GM19328 (cell line): ENCODE data around the gene SLC7A4.
"Not testable (repeated sequence)": the region's sequence is repeated elsewhere in the genome, so short reads cannot be mapped to it uniquely, and the experiment has no call there.

ENCODE experiments used
- ATAC-seq: cut with Tn5 transposase; IDR thresholded peaks from one replicate; pipeline ENCODE4 v1.9.1; 2021; ENCODE audit warnings: mild to moderate bottlenecking, moderate library complexity; ENCODE audit not compliant: unreplicated experiment

The SLC7A4 gene

GRCh38 chr22:21032037-21032867, at the start of gene SLC7A4:
Gene SLC7A4 (minus strand): TSS chr22:21032561. CDS start chr22:21031812, 749 bp downstream.
- ATAC-seq, result no peak

- no peak for ATAC-seq
These were observed 48.2 kb upstream of the SLC7A4 start for GRCh38 chr22:21080435-21081137.

- no peak for ATAC-seq
These were observed 47.1 kb upstream of the SLC7A4 start for GRCh38 chr22:21079493-21079892.

GRCh38 chr22:21078916-21079315, 46.6 kb upstream of the SLC7A4 start:
- ATAC-seq, result no peak

- ATAC-seq, result no peak
These were observed 45.6 kb upstream of the SLC7A4 start for GRCh38 chr22:21077884-21078508.

GRCh38 chr22:21076912-21077625, 44.7 kb upstream of the SLC7A4 start:
- no peak for ATAC-seq

GRCh38 chr22:21075516-21076138, 43.3 kb upstream of the SLC7A4 start:
- ATAC-seq, result no peak

- no peak for ATAC-seq
These were observed 41.8 kb upstream of the SLC7A4 start for GRCh38 chr22:21074102-21074715.

GRCh38 chr22:21073482-21073881, 41.1 kb upstream of the SLC7A4 start:
- no peak for ATAC-seq

GRCh38 chr22:21073023-21073422, 40.7 kb upstream of the SLC7A4 start:
- ATAC-seq, result no peak

GRCh38 chr22:21071796-21072195, 39.4 kb upstream of the SLC7A4 start:
- not testable (repeated sequence) for ATAC-seq

GRCh38 chr22:21070690-21071615, 38.6 kb upstream of the SLC7A4 start:
- no peak for ATAC-seq

GRCh38 chr22:21069375-21069774, 37.0 kb upstream of the SLC7A4 start:
- no peak for ATAC-seq

GRCh38 chr22:21068681-21069276, 36.4 kb upstream of the SLC7A4 start:
- no peak for ATAC-seq

GRCh38 chr22:21067901-21068680, 35.7 kb upstream of the SLC7A4 start:
- ATAC-seq, result no peak

- ATAC-seq, result no peak
These were observed 34.9 kb upstream of the SLC7A4 start for GRCh38 chr22:21067075-21067900.
